Heart left ventricle (tissue), 16 donors: ENCODE measurements around the gene DLEU7. TPM values are rescaled to one million over a fixed set of nuclear protein-coding genes. Genes with fewer than 3 reads are reported as not detected.

Experiments used
- ATAC-seq, 4 donors: fragments of 200-7000 bp; cut with Tn5 transposase; one replicate each; pipeline ENCODE4 v1.9.1; 2020 to 2022; ENCODE audit warnings: moderate library complexity in 4 of 4, mild to moderate bottlenecking in 3 of 4, moderate number of reproducible peaks in 1 of 4
- DNase-seq, 5 donors: peaks; one replicate each; pipeline ENCODE4 v3.0.0-alpha.2; 2020
- H3K27ac ChIP-seq, 12 donors: fragments of 200-600 bp; sonication (generic) in 4 of 12; one replicate each; pipeline versions ENCODE4 v1.5.0 to v1.8.0; 2016 to 2022; ENCODE audit warnings: mild to moderate bottlenecking in 2 of 12
- H3K27me3 ChIP-seq, 9 donors: fragments of 200-600 bp; sonication (generic) in 2 of 9; one replicate each; pipeline versions ENCODE4 v1.5.1 to v1.8.0; 2016 to 2022; ENCODE audit warnings: mild to moderate bottlenecking in 3 of 9
- H3K36me3 ChIP-seq, 9 donors: fragments of 200-600 bp; sonication (generic) in 2 of 9; one replicate each; pipeline versions ENCODE4 v1.5.0 to v1.8.0; 2018 to 2022; ENCODE audit warnings: mild to moderate bottlenecking in 2 of 9
- H3K4me1 ChIP-seq, 12 donors: fragments of 200-600 bp; sonication (generic) in 4 of 12; one replicate each; pipeline versions ENCODE4 v1.5.0 to v1.8.0; 2016 to 2022; ENCODE audit warnings: mild to moderate bottlenecking in 3 of 12
- H3K4me3 ChIP-seq, 12 donors: fragments of 200-600 bp; sonication (generic) in 4 of 12; one replicate each; pipeline versions ENCODE4 v1.5.0 to v1.8.0; 2017 to 2022; ENCODE audit warnings: mild to moderate bottlenecking in 9 of 12, moderate library complexity in 4 of 12
- H3K9me3 ChIP-seq, 12 donors: fragments of 200-600 bp; sonication (generic) in 4 of 12; one replicate each; pipeline versions ENCODE4 v1.5.0 to v1.8.0; 2016 to 2022; ENCODE audit warnings: mild to moderate bottlenecking in 1 of 12
- POLR2A ChIP-seq, 2 donors: fragments of 450-650 bp; IDR thresholded peaks; one replicate each; pipeline ENCODE4 v1.6.1; 2017; ENCODE audit warnings: antibody characterized with exemption in 2 of 2, mild to moderate bottlenecking in 2 of 2, moderate library complexity in 2 of 2
- WGBS, 4 donors: extraction: QIAGEN DNeasy Blood & Tissue Kit in 2 of 4; methylation state at CpG; one replicate each; pipeline versions ENCODE4 v1.1.5 to v1.1.7; 2013 to 2018; 5-methylcytosine and 5-hydroxymethylcytosine counted together
- intact Hi-C, 10 donors: fragments of 100-400 bp; cut with DNase I; formaldehyde crosslinking; loops; one replicate each; pipeline versions ENCODE4 v1.11.1 to v1.14.2; 2022
- polyA plus RNA-seq, 2 donors: library from polyadenylated mRNA; stranded (reverse); fragments of 200-250 nt; gene quantifications; one replicate each; pipeline ENCODE4 v1.2.3, GENCODE V29; 2013
- total RNA-seq, 9 donors: library from RNA; depleted of rRNA in 2 of 9; stranded (reverse); fragments of >200 nt in 2 of 9; fragmentation: NEBNext Ultra II Directional in 3 of 9; extraction: Animal tissue kit (Norgen Biotek cat#: 25700) in 3 of 9; gene quantifications; one replicate each; pipeline versions ENCODE4 v1.1.0 to v1.2.4, GENCODE V29; 2016 to 2023
- TF ChIP-seq, protein P1 (sequence below), 12 donors: fragments of 200-600 bp; sonication (generic) in 4 of 12; IDR thresholded peaks; one replicate each; pipeline versions ENCODE4 v1.5.0 to v1.8.0; 2018 to 2022; ENCODE audit warnings: antibody characterized with exemption in 12 of 12, mild to moderate bottlenecking in 5 of 12
- donor health status: ischemic (EF 13 %, LVEDD 7.1; RV severe dilation, severe dysfunction).
- donor health status: healthy with polysubstance abuse.
- donor health status: DM: no; HTN: yes; CAD: no.
- donor health status: DM: no; HTN: no; CAD: no.
- donor health status: ischemic (EF 25% LVEDD 6.9; RV normal size, moderate dysfunction).
- donor health status: ischemic (EF 25% LVEDD 5.7; RV mildly dilated, moderate dysfunction).
- donor health status: healthy.
- donor health status: DM: yes; HTN: yes; CAD: no.
- donor health status: ischemic (EF 35%, LVEDD 5.7; RV mildly dilated, moderate dysfunction).
- donor health status: nonischemic (EF 11% LVEDD 7.7; RV severe dilation, severe dysfunction).
- donor health status: DM: yes; HTN: yes; CAD: no.
- donor health status: PGD.
- donor health status: ischemic (EF 29% LVEDD 5.4; RV normal size, mild dysfunction).
- donor health status: nonischemic (EF 23%, LVEDD 6.1; RV moderate dilation, normal function).

Gene DLEU7
- total and polyA plus RNA-seq, 11 donors = 0.06 to 0.93 (median 0.24) TPM; not detected in 7

DNA sequence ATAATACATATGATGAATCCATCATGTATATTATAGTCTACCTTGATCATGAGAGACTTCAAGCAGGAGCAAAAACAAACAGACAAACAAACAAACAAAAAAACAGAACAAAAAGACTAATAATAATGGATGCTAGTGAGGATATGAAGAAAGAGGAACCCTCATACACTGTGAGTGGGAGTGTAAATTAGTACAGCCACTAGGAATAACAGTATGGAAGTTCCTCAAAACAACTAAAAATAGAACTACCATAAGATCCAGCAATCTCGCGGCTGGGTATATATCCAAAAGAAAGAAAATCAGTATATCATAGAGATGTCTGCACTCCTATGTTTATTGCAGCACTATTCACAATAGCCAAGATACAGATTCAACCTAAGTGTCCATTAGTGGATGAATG is 7.0 kb upstream of the DLEU7 start:
- H3K36me3 ChIP-seq = no peaks in the 10 kb centered on the region
- no peak overlapping the region for H3K4me3 ChIP-seq
- intact Hi-C loops = no loop called here
- ATAC-seq = no peak
- H3K27me3 ChIP-seq = no peaks in the 10 kb centered on the region
- no peaks in the 10 kb centered on the region for H3K9me3 ChIP-seq
- H3K4me1 ChIP-seq = peaks cover 0 to 5% (median 0%) of the 10 kb centered on the region in 12 donors
- TF ChIP-seq POLR2A (IDR thresholded peaks at IDR 0.05) = no peak
- TF ChIP-seq, protein P1, sequence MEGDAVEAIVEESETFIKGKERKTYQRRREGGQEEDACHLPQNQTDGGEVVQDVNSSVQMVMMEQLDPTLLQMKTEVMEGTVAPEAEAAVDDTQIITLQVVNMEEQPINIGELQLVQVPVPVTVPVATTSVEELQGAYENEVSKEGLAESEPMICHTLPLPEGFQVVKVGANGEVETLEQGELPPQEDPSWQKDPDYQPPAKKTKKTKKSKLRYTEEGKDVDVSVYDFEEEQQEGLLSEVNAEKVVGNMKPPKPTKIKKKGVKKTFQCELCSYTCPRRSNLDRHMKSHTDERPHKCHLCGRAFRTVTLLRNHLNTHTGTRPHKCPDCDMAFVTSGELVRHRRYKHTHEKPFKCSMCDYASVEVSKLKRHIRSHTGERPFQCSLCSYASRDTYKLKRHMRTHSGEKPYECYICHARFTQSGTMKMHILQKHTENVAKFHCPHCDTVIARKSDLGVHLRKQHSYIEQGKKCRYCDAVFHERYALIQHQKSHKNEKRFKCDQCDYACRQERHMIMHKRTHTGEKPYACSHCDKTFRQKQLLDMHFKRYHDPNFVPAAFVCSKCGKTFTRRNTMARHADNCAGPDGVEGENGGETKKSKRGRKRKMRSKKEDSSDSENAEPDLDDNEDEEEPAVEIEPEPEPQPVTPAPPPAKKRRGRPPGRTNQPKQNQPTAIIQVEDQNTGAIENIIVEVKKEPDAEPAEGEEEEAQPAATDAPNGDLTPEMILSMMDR (IDR thresholded peaks at IDR 0.05) = no peak
- no peak overlapping the region for H3K27ac ChIP-seq
- DNase-seq = no peak
- 73 to 84% (median 77%) methylated on average over 2 of the region's 2 CpGs for WGBS, 4 donors

DNA sequence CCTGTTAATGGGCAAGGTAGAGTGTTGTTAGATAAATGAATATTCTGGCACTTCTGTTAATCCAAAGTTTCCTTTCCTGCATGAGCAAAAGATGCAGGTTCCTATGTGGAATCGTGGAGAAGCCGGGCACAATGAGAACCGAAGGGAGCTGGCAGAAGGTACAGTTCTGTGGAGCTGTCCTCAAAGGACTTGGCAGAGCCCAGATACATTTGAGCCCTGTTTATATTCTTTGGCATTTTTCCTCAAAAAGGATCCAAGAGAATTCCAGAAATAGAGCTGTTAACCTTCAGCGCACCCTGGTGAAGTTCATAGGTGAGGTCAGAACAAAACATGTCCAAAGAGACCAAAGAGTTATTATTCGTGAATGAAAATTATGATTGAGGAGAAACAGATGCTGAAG is 4.0 kb upstream of the DLEU7 start:
- intact Hi-C loops = no loop called here
- no peak for TF ChIP-seq POLR2A (IDR thresholded peaks at IDR 0.05)
- TF ChIP-seq, protein P1 (IDR thresholded peaks at IDR 0.05) = no peak
- Histone ChIP-seq H3K36me3 (no peaks in the 10 kb centered on the region), H3K4me3 (no peak overlapping the region), H3K4me1 (peaks cover 0 to 14% (median 2%) of the 10 kb centered on the region in 12 donors), H3K27ac (no peak overlapping the region), H3K27me3 (peaks cover 0 to 13% (median 10%) of the 10 kb centered on the region in 9 donors), H3K9me3 (no peaks in the 10 kb centered on the region)
- DNase-seq (no peak), ATAC-seq (no peak)
- 77 to 93% (median 83%) methylated on average over 5 of the region's 5 CpGs for WGBS, 4 donors

DNA sequence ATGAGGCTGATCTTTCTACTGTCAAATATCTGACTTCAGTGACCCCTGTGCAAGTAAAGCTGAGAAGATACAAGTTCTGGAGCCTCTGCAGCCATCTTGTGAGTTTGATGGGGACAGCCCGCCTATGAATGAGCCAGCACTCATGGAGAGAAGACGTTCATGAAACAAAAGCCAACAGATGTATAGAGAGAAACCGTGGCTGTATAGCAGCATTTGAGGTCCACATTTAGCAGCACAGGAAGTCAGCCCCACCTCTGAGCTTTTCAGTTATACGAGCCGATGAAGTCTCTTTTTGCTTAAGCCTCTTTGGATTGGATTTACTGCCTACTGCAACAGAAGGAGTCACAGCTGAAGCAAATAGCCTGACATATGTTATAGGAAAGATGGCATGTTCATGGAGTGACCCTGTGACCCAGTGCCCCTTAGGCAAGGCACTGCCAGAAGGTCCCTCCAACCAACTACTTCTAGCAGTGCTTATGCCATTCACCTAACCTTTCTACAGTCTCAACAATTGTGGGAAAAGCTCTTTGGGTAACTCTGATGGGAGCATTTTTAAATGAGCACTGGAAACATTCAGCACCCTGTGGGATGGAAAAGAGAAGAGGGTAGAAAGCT is 3.5 kb upstream of the DLEU7 start:
- Histone ChIP-seq H3K27me3 (peaks cover 0 to 18% (median 15%) of the 10 kb centered on the region in 9 donors), H3K4me3 (no peak overlapping the region), H3K4me1 (peaks cover 0 to 14% (median 2%) of the 10 kb centered on the region in 12 donors), H3K27ac (no peak overlapping the region), H3K36me3 (no peaks in the 10 kb centered on the region), H3K9me3 (no peaks in the 10 kb centered on the region)
- TF ChIP-seq POLR2A (IDR thresholded peaks at IDR 0.05) = no peak
- TF ChIP-seq, protein P1 (IDR thresholded peaks at IDR 0.05) = no peak
- ATAC-seq (no peak), DNase-seq (no peak)
- 69 to 74% (median 71%) methylated on average over 5 of the region's 5 CpGs for WGBS, 4 donors
- intact Hi-C loops = no loop called here

DNA sequence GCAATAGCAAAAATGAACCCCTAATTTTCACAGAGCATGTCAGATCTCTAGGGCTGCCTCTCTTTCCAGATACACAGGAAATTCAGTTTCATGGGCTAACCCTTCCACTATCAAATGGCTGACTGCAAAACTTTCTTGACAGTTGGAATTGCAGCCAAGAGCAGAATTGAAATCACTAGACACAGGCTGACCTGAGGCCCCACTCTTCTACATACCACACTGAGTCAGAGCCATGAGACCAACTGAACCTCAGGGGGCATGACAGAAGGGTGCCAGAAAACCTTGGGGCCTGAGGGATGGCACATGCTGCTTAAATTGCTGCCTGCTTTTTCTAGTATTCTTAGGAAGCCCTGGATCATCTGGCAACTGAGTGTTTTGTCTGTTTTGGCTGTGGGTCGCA is 1.7 kb upstream of the DLEU7 start:
- peaks cover 0 to 33% (median 17%) of the 10 kb centered on the region in 9 donors for H3K27me3 ChIP-seq
- H3K27ac ChIP-seq = no peak overlapping the region
- ATAC-seq = no peak
- intact Hi-C loops = no loop called here
- H3K9me3 ChIP-seq = no peaks in the 10 kb centered on the region
- H3K4me3 ChIP-seq = no peak overlapping the region
- DNase-seq = no peak
- TF ChIP-seq, protein P1 (IDR thresholded peaks at IDR 0.05) = no peak
- no peak for TF ChIP-seq POLR2A (IDR thresholded peaks at IDR 0.05)
- H3K4me1 ChIP-seq = peaks cover 0 to 14% (median 2%) of the 10 kb centered on the region in 12 donors
- 80 to 94% (median 87%) methylated on average over 1 of the region's 1 CpG for WGBS, 4 donors
- no peaks in the 10 kb centered on the region for H3K36me3 ChIP-seq
